K562 (cell line): ENCODE measurements around the gene RAB40B.

ENCODE experiments used
- CTCF ChIP-seq, 3 experiments: IDR thresholded peaks in 2 of 3; conservative IDR thresholded peaks in 1 of 3; 2 replicates each; pipeline ENCODE4 v1.5.1; 2011 to 2012; ENCODE audit warnings: low read length in 3 of 3, mild to moderate bottlenecking in 3 of 3, control low read depth in 2 of 3, improper control_type of control experiment in 1 of 3, inconsistent platforms in 1 of 3, low read depth in 1 of 3, mixed read lengths in 1 of 3, moderate library complexity in 1 of 3; ENCODE audit not compliant: insufficient read depth in 2 of 3
- GTF2E2 ChIP-seq: fragments of 200-800 bp; sonication (Bioruptor generic); IDR thresholded peaks from 2 replicates; pipeline ENCODE4 v1.6.1; 2016; ENCODE audit warnings: missing genetic modification characterization, missing compliant biosample characterization
- HCFC1 ChIP-seq: IDR thresholded peaks from 2 replicates; pipeline ENCODE4 v1.6.1; 2012; ENCODE audit warnings: low read depth, low read length, improper control_type of control experiment
- MCM3 ChIP-seq: fragments of 450-650 bp; IDR thresholded peaks from 2 replicates; pipeline ENCODE4 v1.6.1; 2016
- PATZ1 ChIP-seq: fragments of 250-450 bp; sonication (Bioruptor Pico); IDR thresholded peaks from 2 replicates; pipeline ENCODE4 v1.5.0; 2020; ENCODE audit warnings: mild to moderate bottlenecking, borderline replicate concordance
- SMARCB1 ChIP-seq: IDR thresholded peaks from 2 replicates; pipeline ENCODE4 v1.6.1; 2011; ENCODE audit warnings: improper control_type of control experiment, low read depth; ENCODE audit not compliant: insufficient read length
- TAL1 ChIP-seq: fragments of 450-650 bp; IDR thresholded peaks from 2 replicates; pipeline ENCODE4 v1.6.1; 2016; ENCODE audit warnings: mild to moderate bottlenecking
- ZNF217 ChIP-seq: sonication (generic); formaldehyde crosslinking; IDR thresholded peaks from 2 replicates; pipeline ENCODE4 v1.8.0; 2022; ENCODE audit warnings: mild to moderate bottlenecking, missing genetic modification reagents
- ZNF431 ChIP-seq: sonication (generic); formaldehyde crosslinking; IDR thresholded peaks from 2 replicates; pipeline ENCODE4 v1.8.0; 2022; ENCODE audit warnings: mild to moderate bottlenecking, missing genetic modification reagents
- ZNF583 ChIP-seq: fragments of 250-450 bp; sonication (Bioruptor Pico); IDR thresholded peaks from 2 replicates; pipeline ENCODE4 v1.4.0; 2020
- TF ChIP-seq, protein P1 (sequence below): fragments of 450-650 bp; formaldehyde crosslinking; IDR thresholded peaks from 2 replicates; pipeline ENCODE4 v1.4.0; 2022; ENCODE audit warnings: missing genetic modification characterization

GRCh38 chr17:82656266-82656665 is 42.2 kb downstream of the RAB40B start:
- no peak for TF ChIP-seq ZNF583 (CRISPR knock-in tag)
- TF ChIP-seq CTCF (IDR thresholded peaks at IDR 0.05 in 2 of 3, conservative IDR thresholded peaks at IDR 0.05 in 1 of 3; ENCODE audit: insufficient read depth in 2 of 3, low read depth in 1 of 3, low read length in 3 of 3): no peak
- TF ChIP-seq HCFC1: no peak
- no peak for TF ChIP-seq ZNF431 (CRISPR knock-in tag)
- no peak for TF ChIP-seq MCM3
- TF ChIP-seq, protein P1, sequence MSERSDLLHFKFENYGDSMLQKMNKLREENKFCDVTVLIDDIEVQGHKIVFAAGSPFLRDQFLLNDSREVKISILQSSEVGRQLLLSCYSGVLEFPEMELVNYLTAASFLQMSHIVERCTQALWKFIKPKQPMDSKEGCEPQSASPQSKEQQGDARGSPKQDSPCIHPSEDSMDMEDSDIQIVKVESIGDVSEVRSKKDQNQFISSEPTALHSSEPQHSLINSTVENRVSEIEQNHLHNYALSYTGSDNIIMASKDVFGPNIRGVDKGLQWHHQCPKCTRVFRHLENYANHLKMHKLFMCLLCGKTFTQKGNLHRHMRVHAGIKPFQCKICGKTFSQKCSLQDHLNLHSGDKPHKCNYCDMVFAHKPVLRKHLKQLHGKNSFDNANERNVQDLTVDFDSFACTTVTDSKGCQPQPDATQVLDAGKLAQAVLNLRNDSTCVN (CRISPR knock-in tag): no peak
- TF ChIP-seq GTF2E2: no peak
- no peak for TF ChIP-seq ZNF217
- TF ChIP-seq PATZ1 (CRISPR knock-in tag): no peak
- no peak for TF ChIP-seq SMARCB1
- TF ChIP-seq TAL1: no peak
